Activated T-cell treated with anti-CD3 and anti-CD28 coated beads, Interleukin-2, amount 50 U/mL, for 1 hour (primary cell): Measurements from ENCODE around the gene SLX4IP.
"Not testable (repeated sequence)": the region's sequence is repeated elsewhere in the genome, so short reads cannot be mapped to it uniquely, and the experiment has no call there.

Source experiments
- DNase-seq: peaks from one replicate; pipeline ENCODE4 v3.0.0-alpha.2; 2020

SLX4IP gene

GRCh38 chr20:10580700-10581099 lies 145.6 kb downstream of the SLX4IP start:
- no peak for DNase-seq

GRCh38 chr20:10581823-10582222 lies 146.7 kb downstream of the SLX4IP start:
- no peak for DNase-seq

- DNase-seq = no peak
Observed at GRCh38 chr20:10584371-10584770, 149.3 kb downstream of the SLX4IP start.

- DNase-seq = no peak
Observed at GRCh38 chr20:10585308-10585707, 150.2 kb downstream of the SLX4IP start.

GRCh38 chr20:10586296-10586695 lies 151.2 kb downstream of the SLX4IP start:
- DNase-seq = no peak

GRCh38 chr20:10590446-10590845 lies 155.3 kb downstream of the SLX4IP start:
- not testable (repeated sequence) for DNase-seq

GRCh38 chr20:10590950-10591671 lies 156.0 kb downstream of the SLX4IP start:
- no peak for DNase-seq

GRCh38 chr20:10591946-10592521 lies 156.9 kb downstream of the SLX4IP start:
- no peak for DNase-seq

GRCh38 chr20:10594296-10594868 lies 159.3 kb downstream of the SLX4IP start:
- no peak for DNase-seq

- DNase-seq = no peak
Observed at GRCh38 chr20:10595266-10595665, 160.2 kb downstream of the SLX4IP start.

GRCh38 chr20:10595985-10596384 lies 160.9 kb downstream of the SLX4IP start:
- DNase-seq = no peak

- DNase-seq = no peak
Observed at GRCh38 chr20:10596710-10597121, 161.6 kb downstream of the SLX4IP start.

- no peak for DNase-seq
Observed at GRCh38 chr20:10597637-10598036, 162.5 kb downstream of the SLX4IP start.

- DNase-seq = no peak
Observed at GRCh38 chr20:10602221-10602871, 167.2 kb downstream of the SLX4IP start.

GRCh38 chr20:10603378-10603777 lies 168.3 kb downstream of the SLX4IP start:
- no peak for DNase-seq

- no peak for DNase-seq
Observed at GRCh38 chr20:10603971-10604864, 169.1 kb downstream of the SLX4IP start.

GRCh38 chr20:10604865-10605440 lies 169.8 kb downstream of the SLX4IP start:
- no peak for DNase-seq

- DNase-seq = no peak
Observed at GRCh38 chr20:10605547-10606195, 170.6 kb downstream of the SLX4IP start.

GRCh38 chr20:10609276-10609675 lies 174.2 kb downstream of the SLX4IP start:
- no peak for DNase-seq

GRCh38 chr20:10609770-10610169 lies 174.7 kb downstream of the SLX4IP start:
- no peak for DNase-seq

GRCh38 chr20:10610251-10610650 lies 175.1 kb downstream of the SLX4IP start:
- DNase-seq = no peak

- DNase-seq = no peak
Observed at GRCh38 chr20:10611357-10611756, 176.3 kb downstream of the SLX4IP start.
